ENCODE results near the gene IL17D.

GRCh38 chr13:20760872-20761271 lies 57.4 kb downstream of the IL17D start:
- TF ChIP-seq CTCF (IDR thresholded peaks at IDR 0.05): no peak
- no peak for TF ChIP-seq POLR2A (IDR thresholded peaks at IDR 0.05)
- no peak for TF ChIP-seq EP300 (IDR thresholded peaks at IDR 0.05)
